ENCODE data around the gene DAW1. TPM values are rescaled to one million over a fixed set of nuclear protein-coding genes. Genes with fewer than 3 reads are reported as not detected.

Gene DAW1
- total RNA-seq, 1 experiment from 2014 or later, result 0.20 TPM

DNA sequence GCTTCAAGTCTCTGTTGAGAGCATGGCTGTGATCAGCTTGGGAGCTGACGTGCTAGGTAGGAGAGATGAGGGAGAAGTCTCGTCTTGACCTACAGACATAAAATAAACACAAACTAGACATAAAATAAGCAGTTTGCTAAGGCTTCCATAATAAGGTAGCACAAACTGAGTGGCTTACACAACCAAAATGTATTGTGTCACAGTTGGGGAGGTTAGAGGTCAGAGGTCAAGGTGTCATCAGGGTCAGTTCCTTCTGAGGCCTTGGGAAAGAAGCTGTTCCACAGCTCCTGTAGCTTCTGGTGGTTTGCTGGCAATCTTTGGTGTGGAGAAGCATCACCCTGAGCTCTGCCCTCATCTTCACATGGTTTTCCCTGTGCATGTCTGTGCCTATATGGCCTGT is 20.2 kb downstream of the DAW1 start:
- Histone ChIP-seq H4K20me1 (ENCODE audit: insufficient read depth) (no peaks in the 10 kb centered on the region), H3K9ac (ENCODE audit: low read length) (no peak overlapping the region), H3K27ac (ENCODE audit: low read depth, low read length) (no peak overlapping the region), H3K79me2 (ENCODE audit: insufficient read depth, low read length) (no peaks in the 10 kb centered on the region), H3K9me3 (ENCODE audit: control insufficient read depth in 1 of 2, insufficient read depth in 1 of 2, low read depth in 1 of 2, low read length in 2 of 2) (no peaks in the 10 kb centered on the region), H2AFZ (ENCODE audit: low read depth, low read length, poor library complexity, severe bottlenecking) (no peak overlapping the region), H3K4me1 (ENCODE audit: control insufficient read depth in 1 of 2, insufficient read depth in 2 of 2, low read length in 2 of 2) (peaks cover 0 to 7% of the 10 kb centered on the region in 2 experiments; a peak in 2 of 4 replicates), H3K9me2 (ENCODE audit: insufficient read depth) (no peaks in the 10 kb centered on the region), H3K4me3 (replicated peaks in 1 of 2; ENCODE audit: low read depth in 1 of 2, low read length in 2 of 2) (no peak overlapping the region), H3K4me2 (ENCODE audit: low read length) (no peak overlapping the region), H3K27me3 (ENCODE audit: insufficient read depth, low read length) (no peaks in the 10 kb centered on the region), H3K36me3 (ENCODE audit: control insufficient read depth in 1 of 2, insufficient read depth in 2 of 2, low read length in 2 of 2) (no peaks in the 10 kb centered on the region)
- ATAC-seq (no peak), DNase-seq (ENCODE audit: low read depth, low spot score) (no peak)
- TF ChIP-seq POLR2A (IDR thresholded peaks at IDR 0.05; ENCODE audit: borderline replicate concordance, extremely low read depth, insufficient read depth, insufficient read length) (no peak), JUND (IDR thresholded peaks at IDR 0.05) (no peak), CEBPB (IDR thresholded peaks at IDR 0.05; ENCODE audit: low read depth) (no peak), ZNF274 (IDR thresholded peaks at IDR 0.05; ENCODE audit: low read depth, low read length) (no peak), SRF (IDR thresholded peaks at IDR 0.05; ENCODE audit: low read depth) (no peak), EGR1 (IDR thresholded peaks at IDR 0.05; ENCODE audit: low read depth) (no peak), RAD21 (IDR thresholded peaks at IDR 0.05; ENCODE audit: low read depth) (no peak), ZFX (IDR thresholded peaks at IDR 0.05) (no peak), CBX3 (IDR thresholded peaks at IDR 0.05; ENCODE audit: low read depth) (no peak), EZH2phosphoT487 (IDR thresholded peaks at IDR 0.05; ENCODE audit: borderline replicate concordance) (no peak), SP1 (IDR thresholded peaks at IDR 0.05; ENCODE audit: low read depth) (no peak), YY1 (IDR thresholded peaks at IDR 0.05; ENCODE audit: extremely low read depth, insufficient replicate concordance, low read depth, low read length) (no peak)
- TF ChIP-seq, protein P1, sequence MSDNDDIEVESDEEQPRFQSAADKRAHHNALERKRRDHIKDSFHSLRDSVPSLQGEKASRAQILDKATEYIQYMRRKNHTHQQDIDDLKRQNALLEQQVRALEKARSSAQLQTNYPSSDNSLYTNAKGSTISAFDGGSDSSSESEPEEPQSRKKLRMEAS (IDR thresholded peaks at IDR 0.05), result no peak
- ChIA-PET POLR2A (no interaction called here), CTCF (interaction anchor here (1.3 to 1.9 kb wide), 2 partner anchors 13 to 1382 kb away, joined by 7 to 11 read pairs; no protein-coding TSS in a partner anchor), RAD21 (ENCODE audit: low non-redundant PET in 1 of 2, low total read pairs in 2 of 2, uncharacterized antibody in 2 of 2, unreplicated experiment in 2 of 2) (no interaction called here)
- intact Hi-C loops (cut with micrococcal nuclease), result loop anchor here (2.0 to 5.0 kb wide), 2 partner anchors 156 to 767 kb away; no protein-coding TSS in a partner anchor
- BruUV-seq (replicated peaks), result no TSS peak

DNA sequence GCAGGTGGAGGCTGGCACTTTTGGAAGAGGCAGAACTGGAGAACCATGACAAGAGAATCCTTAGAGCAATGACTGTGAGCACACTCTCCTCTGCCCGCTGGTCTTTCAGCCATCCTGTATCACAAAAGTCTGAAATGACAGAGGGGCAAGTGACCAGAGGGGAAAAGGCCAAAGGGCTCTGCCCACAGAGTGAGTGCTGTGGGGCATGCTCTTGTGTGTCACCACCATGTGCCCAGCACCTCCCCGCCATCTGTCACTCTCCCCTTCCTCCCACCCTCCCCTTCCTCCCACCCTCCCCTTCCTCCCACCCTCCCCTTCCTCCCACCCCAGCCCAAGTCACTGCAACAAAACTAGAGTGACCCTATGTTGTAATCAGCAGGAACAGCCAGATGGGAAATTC is 31.9 kb downstream of the DAW1 start:
- no peaks in the 10 kb centered on the region for H4K20me1 ChIP-seq (ENCODE audit: insufficient read depth)
- no TSS peak for BruUV-seq (replicated peaks)
- H3K4me1 ChIP-seq (ENCODE audit: control insufficient read depth in 1 of 2, insufficient read depth in 2 of 2, low read length in 2 of 2), result no peaks in the 10 kb centered on the region
- no peak overlapping the region for H3K4me2 ChIP-seq (ENCODE audit: low read length)
- TF ChIP-seq EGR1 (IDR thresholded peaks at IDR 0.05; ENCODE audit: low read depth) (no peak), CEBPB (IDR thresholded peaks at IDR 0.05; ENCODE audit: low read depth) (no peak), ZNF274 (IDR thresholded peaks at IDR 0.05; ENCODE audit: low read depth, low read length) (no peak), EZH2 (IDR thresholded peaks at IDR 0.05) (no peak), ELF1 (IDR thresholded peaks at IDR 0.05; ENCODE audit: borderline replicate concordance, low read depth) (no peak)
- TF ChIP-seq, protein P2, sequence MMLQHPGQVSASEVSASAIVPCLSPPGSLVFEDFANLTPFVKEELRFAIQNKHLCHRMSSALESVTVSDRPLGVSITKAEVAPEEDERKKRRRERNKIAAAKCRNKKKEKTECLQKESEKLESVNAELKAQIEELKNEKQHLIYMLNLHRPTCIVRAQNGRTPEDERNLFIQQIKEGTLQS (IDR thresholded peaks at IDR 0.05), result no peak
- no peaks in the 10 kb centered on the region for H3K36me3 ChIP-seq (ENCODE audit: control insufficient read depth in 1 of 2, insufficient read depth in 2 of 2, low read length in 2 of 2)
- no peak overlapping the region for H3K9ac ChIP-seq (ENCODE audit: low read length)
- RAD21 ChIA-PET (ENCODE audit: low non-redundant PET in 1 of 2, low total read pairs in 2 of 2, uncharacterized antibody in 2 of 2, unreplicated experiment in 2 of 2), result no interaction called here
- ATAC-seq (no peak), DNase-seq (ENCODE audit: low read depth, low spot score) (no peak)
- no peak overlapping the region for H3K27ac ChIP-seq (ENCODE audit: low read depth, low read length)
- intact Hi-C loops (cut with micrococcal nuclease), result no loop called here
- no peak overlapping the region for H3K4me3 ChIP-seq (replicated peaks in 1 of 2; ENCODE audit: low read depth in 1 of 2, low read length in 2 of 2)
- POLR2A ChIA-PET, result no interaction called here
- H3K79me2 ChIP-seq (ENCODE audit: insufficient read depth, low read length), result no peaks in the 10 kb centered on the region
- H3K9me2 ChIP-seq (ENCODE audit: insufficient read depth), result no peaks in the 10 kb centered on the region
- CTCF ChIA-PET, result no interaction called here
- H3K27me3 ChIP-seq (ENCODE audit: insufficient read depth, low read length), result 0 out of 2 replicates have a peak, but pooled peaks cover 9% of the 10 kb centered on the region
- H2AFZ ChIP-seq (ENCODE audit: low read depth, low read length, poor library complexity, severe bottlenecking), result no peak overlapping the region
- no peaks in the 10 kb centered on the region for H3K9me3 ChIP-seq (ENCODE audit: control insufficient read depth in 1 of 2, insufficient read depth in 1 of 2, low read depth in 1 of 2, low read length in 2 of 2)
